HEK293 (cell line): ENCODE results near the gene B4GALT2.

Source experiments
- CTCF ChIP-seq: fragments of 450-650 bp; formaldehyde crosslinking; IDR thresholded peaks from 2 replicates; pipeline ENCODE4 v1.5.1; 2016; ENCODE audit warnings: missing biosample characterization, missing genetic modification characterization
- ZNF121 ChIP-seq: fragments of 450-650 bp; formaldehyde crosslinking; IDR thresholded peaks from 2 replicates; pipeline ENCODE4 v1.5.1; 2016; ENCODE audit warnings: missing biosample characterization, missing genetic modification characterization
- ZNF514 ChIP-seq: fragments of 450-650 bp; formaldehyde crosslinking; IDR thresholded peaks from 2 replicates; pipeline ENCODE4 v1.5.1; 2016; ENCODE audit warnings: missing biosample characterization, missing genetic modification characterization

GRCh38 chr1:43977376-43978263 is 1.4 kb upstream of the B4GALT2 start:
- TF ChIP-seq CTCF (tag by site-specific recombination), result no peak
- TF ChIP-seq ZNF121, result no peak
- no peak for TF ChIP-seq ZNF514
